Endothelial cell (in vitro differentiated cells): ENCODE results near the gene SLC4A11. TPM values are rescaled to one million over a fixed set of nuclear protein-coding genes. Genes with fewer than 3 reads are reported as not detected.

Experiments used
- DNase-seq: peaks from one replicate; pipeline ENCODE4 v3.0.0; 2021; ENCODE audit warnings: low spot score
- H3K27ac Mint-ChIP-seq: one replicate; pipeline ENCODE4 v1.8.0; 2021; ENCODE audit warnings: mixed read lengths, inconsistent platforms; ENCODE audit not compliant: unreplicated experiment
- H3K27me3 Mint-ChIP-seq: one replicate; pipeline ENCODE4 v1.8.0; 2021; ENCODE audit warnings: mild to moderate bottlenecking, moderate library complexity, mixed read lengths, inconsistent platforms; ENCODE audit not compliant: unreplicated experiment
- H3K36me3 Mint-ChIP-seq: one replicate; pipeline ENCODE4 v1.8.0; 2021; ENCODE audit warnings: mild to moderate bottlenecking, low read depth, mixed read lengths, inconsistent platforms; ENCODE audit not compliant: unreplicated experiment
- H3K4me1 Mint-ChIP-seq: one replicate; pipeline ENCODE4 v1.8.0; 2021; ENCODE audit warnings: mild to moderate bottlenecking, mixed read lengths, inconsistent platforms; ENCODE audit not compliant: unreplicated experiment
- H3K4me3 Mint-ChIP-seq: one replicate; pipeline ENCODE4 v1.8.0; 2021; ENCODE audit warnings: mild to moderate bottlenecking, mixed read lengths, inconsistent platforms; ENCODE audit not compliant: unreplicated experiment
- H3K9me3 Mint-ChIP-seq: one replicate; pipeline ENCODE4 v1.8.0; 2021; ENCODE audit warnings: mixed read lengths, inconsistent platforms; ENCODE audit not compliant: unreplicated experiment
- CTCF ChIP-seq: fragments of 200-600 bp; sonication (generic); IDR thresholded peaks from one replicate; pipeline ENCODE4 v1.5.0; 2021; ENCODE audit warnings: antibody characterized with exemption; ENCODE audit not compliant: unreplicated experiment
- total RNA-seq: library from RNA; stranded (reverse); fragmentation: NEBNext Ultra II Directional; extraction: Animal tissue kit (Norgen Biotek cat#: 25700); gene quantifications from one replicate; pipeline ENCODE4 v1.2.1, GENCODE V29; 2021; ENCODE audit not compliant: unreplicated experiment

Gene SLC4A11
- total RNA-seq, 1 donor from 2014 or later: 30.6 TPM

GRCh38 chr20:3255728-3256127 lies 16.7 kb upstream of the SLC4A11 start:
- Mint-ChIP-seq H3K9me3 (no peaks in the 10 kb centered on the region), H3K4me3 (peak overlapping the region; percentile 50), H3K36me3 (peaks cover 44% of the 10 kb centered on the region), H3K4me1 (no peaks in the 10 kb centered on the region), H3K27ac (no peak overlapping the region), H3K27me3 (peaks cover 6% of the 10 kb centered on the region)
- no peak for TF ChIP-seq CTCF
- DNase-seq: no peak

- H3K4me1 Mint-ChIP-seq: no peaks in the 10 kb centered on the region
- H3K27me3 Mint-ChIP-seq: peaks cover 4% of the 10 kb centered on the region
- H3K9me3 Mint-ChIP-seq: no peaks in the 10 kb centered on the region
- no peak overlapping the region for H3K4me3 Mint-ChIP-seq
- no peak for TF ChIP-seq CTCF
- peaks cover 25% of the 10 kb centered on the region for H3K36me3 Mint-ChIP-seq
- H3K27ac Mint-ChIP-seq: no peak overlapping the region
- no peak for DNase-seq
Measured at GRCh38 chr20:3251806-3252205, 12.8 kb upstream of the SLC4A11 start.

GRCh38 chr20:3250091-3250504 lies 11.1 kb upstream of the SLC4A11 start:
- no peak overlapping the region for H3K4me3 Mint-ChIP-seq

GRCh38 chr20:3248993-3249347 lies 10.0 kb upstream of the SLC4A11 start:
- H3K4me3 Mint-ChIP-seq: no peak overlapping the region
- H3K36me3 Mint-ChIP-seq: peaks cover 9% of the 10 kb centered on the region
- no peaks in the 10 kb centered on the region for H3K4me1 Mint-ChIP-seq
- H3K9me3 Mint-ChIP-seq: no peaks in the 10 kb centered on the region
- no peak for DNase-seq
- no peak overlapping the region for H3K27ac Mint-ChIP-seq
- H3K27me3 Mint-ChIP-seq: no peaks in the 10 kb centered on the region
- no peak for TF ChIP-seq CTCF

More at GRCh38 chr20:3250091-3250504, 11.1 kb upstream of the SLC4A11 start:
- DNase-seq: peak; percentile 66
- Mint-ChIP-seq H3K36me3 (peaks cover 12% of the 10 kb centered on the region), H3K9me3 (no peaks in the 10 kb centered on the region), H3K27me3 (no peaks in the 10 kb centered on the region), H3K4me1 (no peaks in the 10 kb centered on the region), H3K27ac (no peak overlapping the region)
- peak; percentile 47 for TF ChIP-seq CTCF

DNA sequence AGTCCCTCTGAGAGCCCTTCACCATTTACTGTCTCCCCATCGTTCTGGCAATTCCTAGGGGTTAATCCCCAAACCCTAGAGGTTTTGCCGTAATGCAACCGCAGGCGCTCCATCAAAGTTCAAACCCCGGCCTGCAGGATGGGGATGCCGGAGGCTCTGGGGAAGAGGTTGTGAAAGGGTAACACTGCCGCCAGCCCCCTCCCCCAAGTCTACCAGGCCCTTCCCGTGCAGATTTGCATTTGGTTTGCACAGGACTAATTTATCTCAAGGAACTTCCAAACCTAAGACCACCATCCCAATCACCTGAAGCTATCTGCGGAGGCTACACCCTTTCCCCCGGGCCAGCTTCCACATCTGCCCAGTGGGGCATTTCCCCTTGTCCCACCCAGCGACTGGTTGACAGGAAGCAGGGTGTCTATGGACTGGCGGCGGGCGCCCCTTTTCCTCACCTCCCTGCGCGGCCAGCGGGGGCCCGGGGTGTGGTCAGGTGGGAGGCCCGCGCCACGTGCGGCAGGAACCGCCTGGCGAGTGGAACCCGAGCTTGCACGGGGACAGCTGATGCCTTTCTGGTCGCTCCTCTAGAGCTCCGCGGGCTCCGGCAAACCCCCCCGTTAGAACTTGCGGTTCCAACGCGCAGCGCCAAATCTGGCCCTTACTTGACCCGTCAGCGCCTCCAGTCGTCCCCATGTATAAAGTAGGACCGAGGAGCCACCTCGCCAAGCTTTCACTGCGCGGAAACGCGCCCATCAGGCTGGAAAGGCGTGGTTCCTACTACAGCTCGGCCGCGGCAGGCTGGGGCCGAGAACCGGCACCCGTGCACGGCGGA lies 9.4 kb upstream of the SLC4A11 start:
- peak; percentile 34 for DNase-seq
- no peak for TF ChIP-seq CTCF
- Mint-ChIP-seq H3K4me3 (no peak overlapping the region), H3K27me3 (no peaks in the 10 kb centered on the region), H3K27ac (no peak overlapping the region), H3K9me3 (no peaks in the 10 kb centered on the region), H3K4me1 (no peaks in the 10 kb centered on the region), H3K36me3 (peaks cover 9% of the 10 kb centered on the region)
